GM18502 (cell line): ENCODE results near the gene FBXL2.
"Not testable (repeated sequence)": the region's sequence is repeated elsewhere in the genome, so short reads cannot be mapped to it uniquely, and the experiment has no call there.

Source experiments
- ATAC-seq: cut with Tn5 transposase; IDR thresholded peaks from one replicate; pipeline ENCODE4 v1.9.1; 2021; ENCODE audit warnings: mild to moderate bottlenecking; ENCODE audit not compliant: unreplicated experiment, poor library complexity

FBXL2 gene

DNA sequence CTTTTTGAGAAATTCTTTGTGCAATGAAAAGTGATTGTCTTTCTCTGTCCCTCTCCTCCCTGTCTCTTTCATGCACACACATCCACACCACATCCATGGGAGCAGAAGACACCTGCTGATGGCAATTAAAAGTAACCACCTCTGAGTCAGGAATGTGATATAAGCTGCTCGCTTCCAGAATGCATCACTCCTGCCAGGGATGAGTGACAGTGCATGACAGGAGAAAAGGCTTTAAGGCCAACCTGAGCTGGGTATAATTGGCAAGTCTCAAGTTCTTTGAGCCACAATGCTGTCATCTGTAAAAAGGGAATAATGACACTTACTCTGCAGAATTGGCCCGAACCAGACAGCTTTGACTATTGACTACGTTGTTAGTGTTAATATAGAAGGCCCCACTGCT, 103.4 kb downstream of the FBXL2 start:
- no peak for ATAC-seq

DNA sequence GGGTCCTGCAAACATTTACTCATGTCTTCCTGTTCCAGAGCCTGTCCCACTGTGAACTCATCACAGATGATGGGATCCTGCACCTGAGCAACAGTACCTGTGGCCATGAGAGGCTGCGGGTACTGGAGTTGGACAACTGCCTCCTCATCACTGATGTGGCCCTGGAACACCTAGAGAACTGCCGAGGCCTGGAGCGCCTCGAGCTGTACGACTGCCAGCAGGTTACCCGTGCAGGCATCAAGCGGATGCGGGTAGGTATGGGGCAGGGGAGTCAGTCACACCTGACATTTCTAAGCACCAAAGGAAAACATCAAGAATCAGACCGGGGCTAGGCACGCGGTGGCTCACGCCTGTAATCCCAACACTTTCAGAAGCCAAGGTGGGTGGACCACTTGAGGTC, 106.7 kb downstream of the FBXL2 start:
- ATAC-seq, result no peak

DNA sequence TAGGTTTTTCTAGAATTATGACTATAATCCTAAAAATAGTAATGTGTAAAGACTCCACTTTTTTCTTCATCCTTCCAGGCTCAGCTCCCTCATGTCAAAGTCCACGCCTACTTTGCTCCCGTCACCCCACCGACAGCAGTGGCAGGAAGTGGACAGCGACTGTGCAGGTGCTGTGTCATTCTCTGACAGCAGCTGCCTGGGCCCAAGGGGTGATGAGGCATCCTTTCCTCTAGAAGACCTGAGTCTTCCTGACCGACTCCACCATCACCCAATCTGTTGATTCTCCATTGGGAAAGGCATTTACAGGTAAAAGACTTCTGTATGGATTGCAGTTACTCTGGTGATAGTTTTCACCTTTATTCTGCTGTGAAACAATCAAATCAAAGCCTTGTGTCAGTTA, 108.2 kb downstream of the FBXL2 start:
- no peak for ATAC-seq

DNA sequence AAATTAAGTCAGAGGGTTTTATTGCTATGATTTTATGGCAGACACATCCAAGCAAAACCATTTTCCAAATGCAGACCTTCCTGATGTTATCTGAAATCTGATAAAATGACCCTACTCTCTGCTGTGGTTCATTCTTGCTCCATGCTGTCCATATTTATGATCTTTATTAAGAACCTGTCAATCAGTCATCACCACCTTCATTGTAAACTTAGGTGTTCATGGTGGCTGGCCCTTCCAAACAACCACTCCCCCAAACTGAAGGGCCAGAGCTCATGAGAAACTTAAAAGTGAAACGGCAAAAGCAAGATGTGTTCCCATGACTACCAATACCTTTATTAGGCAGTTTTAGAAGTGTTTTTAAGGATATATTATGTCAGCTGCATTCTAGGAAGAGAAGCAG, 109.4 kb downstream of the FBXL2 start:
- ATAC-seq, result no peak

DNA sequence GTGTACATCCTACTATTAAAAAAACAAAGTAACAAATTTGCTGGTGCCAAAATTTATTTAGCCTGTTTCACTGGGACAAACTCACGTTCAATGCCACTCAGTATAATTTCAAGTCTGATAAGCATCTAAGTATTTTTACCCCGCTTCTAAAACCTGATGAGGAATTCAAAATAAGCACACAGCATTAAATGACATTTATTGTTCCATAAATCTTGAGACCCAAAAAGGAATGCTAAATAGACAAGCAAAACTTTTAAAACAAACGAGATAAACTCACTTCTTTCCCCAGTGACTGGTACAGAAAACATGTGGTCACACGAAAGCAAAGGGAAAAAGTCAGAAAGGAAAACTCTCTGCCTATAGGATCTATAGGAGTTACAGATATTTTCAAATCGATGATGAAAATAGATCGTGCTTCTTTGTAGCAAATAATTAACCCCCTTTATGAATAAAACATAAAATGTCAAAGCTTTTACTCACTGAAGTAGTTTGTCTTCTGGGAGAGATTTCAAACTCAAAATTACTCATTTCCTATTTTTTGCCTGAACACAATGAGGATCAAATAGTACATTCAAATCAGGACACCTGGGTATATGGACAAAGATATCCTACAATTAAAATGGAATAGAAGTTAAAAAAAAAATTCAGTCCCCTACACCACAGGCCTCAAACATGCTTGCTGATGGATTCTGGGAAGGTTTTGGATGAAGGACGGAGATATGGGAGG, 111.3 kb downstream of the FBXL2 start:
- ATAC-seq, result no peak

DNA sequence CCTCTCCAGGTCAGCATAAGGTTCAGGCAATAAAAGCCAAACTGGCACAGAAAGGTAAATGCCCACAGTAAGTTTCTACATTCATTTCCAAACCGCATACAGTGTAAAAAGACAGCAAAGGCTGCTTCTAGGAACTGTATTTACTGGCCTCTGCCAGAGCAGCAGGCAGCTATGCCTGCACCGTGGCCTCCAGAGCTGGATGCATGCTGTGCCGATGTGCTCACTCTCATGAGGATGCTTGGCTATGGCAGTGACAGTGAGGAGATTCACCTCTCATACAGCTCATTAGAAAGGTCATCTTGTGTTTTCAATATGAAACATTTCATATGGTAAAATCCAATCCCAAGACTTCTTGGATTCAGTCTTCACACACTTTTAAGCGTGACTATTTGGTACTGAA, 112.7 kb downstream of the FBXL2 start:
- no peak for ATAC-seq

DNA sequence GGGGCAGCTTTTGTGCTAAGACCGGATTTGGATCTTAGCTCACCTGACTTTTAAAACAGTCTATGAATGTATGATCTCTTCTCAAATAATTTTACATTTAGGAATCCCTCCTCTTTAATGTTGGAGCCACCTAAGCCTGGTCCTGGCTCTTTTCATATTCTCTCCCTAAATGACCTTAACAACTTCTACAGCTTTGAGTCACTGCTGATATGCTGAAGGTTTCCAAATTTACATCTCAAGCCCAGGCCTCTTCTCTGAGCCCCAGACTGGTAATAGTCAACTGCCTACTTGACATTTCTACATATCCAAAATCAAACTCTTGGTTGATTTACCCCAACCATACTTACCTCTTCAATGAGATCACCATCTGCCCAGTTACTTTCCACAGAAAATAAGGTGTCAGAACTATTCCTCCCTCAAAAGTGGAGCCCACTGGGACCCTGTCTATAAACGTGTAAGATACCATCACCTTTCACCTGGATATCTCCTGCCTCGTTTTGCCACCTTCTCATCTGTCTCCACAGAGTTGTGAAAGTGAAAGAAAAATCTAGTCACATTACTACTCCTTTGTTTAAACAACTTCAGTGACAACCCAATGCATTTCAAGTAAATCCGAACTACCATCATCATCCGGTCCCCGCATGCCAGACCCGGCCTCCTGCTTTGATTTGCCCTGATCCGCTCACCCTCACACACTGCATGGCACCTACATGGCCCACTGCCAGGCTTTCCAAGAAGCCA, 114.2 kb downstream of the FBXL2 start:
- no peak for ATAC-seq

DNA sequence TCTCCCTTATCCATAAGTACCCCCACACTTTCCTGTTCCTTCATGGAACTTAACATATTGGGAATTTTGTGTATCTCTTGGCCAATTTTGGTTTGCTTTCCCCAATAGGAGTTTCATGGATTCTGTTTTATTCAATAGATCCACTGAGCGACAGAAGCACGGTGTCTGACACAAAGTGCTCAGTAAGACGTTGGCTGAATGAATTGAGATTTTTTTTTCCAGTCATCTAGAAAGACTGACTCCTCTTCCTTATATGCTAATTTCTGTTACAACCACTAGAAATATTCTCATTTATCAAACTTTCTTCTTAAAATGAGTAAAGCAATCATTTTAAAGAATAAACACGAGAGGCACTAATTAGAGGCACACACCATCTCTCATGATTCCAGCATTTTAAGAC, 114.9 kb downstream of the FBXL2 start:
- no peak for ATAC-seq

DNA sequence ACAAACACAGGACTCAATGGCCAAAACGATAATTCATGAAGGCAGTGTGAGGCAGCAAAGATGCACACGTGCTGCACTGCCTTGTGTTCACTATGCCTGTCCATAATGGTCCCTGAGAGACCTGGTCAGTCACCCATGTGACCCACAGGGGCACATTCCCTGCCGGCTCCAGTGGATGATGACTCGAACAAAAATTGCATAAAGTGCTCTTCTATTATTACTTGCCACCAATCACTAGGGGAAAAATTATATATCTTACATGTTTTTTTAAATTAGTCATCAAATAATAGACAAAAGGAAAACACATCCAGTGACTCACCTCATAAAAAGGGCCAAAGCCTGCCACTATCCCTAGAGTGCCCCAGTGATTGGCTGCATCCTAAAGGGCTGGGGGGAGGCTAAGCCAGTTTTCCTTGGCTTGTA, 115.5 kb downstream of the FBXL2 start:
- ATAC-seq, result no peak

DNA sequence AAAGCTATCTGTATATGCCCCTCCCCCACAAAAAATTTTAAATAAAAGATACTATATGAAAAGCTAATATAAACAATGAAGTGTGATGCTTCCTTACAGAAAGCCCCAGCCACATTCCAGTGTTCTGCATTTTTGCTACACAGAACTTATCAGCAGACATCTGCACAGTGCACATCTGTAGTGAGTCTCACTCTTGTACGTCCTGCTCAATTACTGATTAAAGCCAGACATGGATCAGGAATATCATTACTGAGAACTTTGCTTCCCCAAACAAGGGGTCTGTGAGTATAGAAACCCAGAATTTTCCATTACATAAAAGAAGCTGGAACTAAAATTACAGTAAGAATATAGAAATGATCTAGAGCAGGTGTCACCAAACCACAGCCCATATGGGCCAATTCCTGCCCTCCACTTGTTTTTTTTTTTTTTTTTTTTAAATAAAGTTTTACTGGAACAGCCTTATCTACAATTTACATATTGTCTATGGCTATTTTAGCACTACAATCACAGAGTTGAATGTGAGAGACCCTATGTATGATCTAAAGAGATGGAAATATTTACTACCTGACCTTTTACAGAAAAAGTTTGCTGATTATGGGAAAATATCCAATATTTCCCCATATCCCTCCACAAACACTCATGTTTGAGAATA, 117.3 kb downstream of the FBXL2 start:
- no peak for ATAC-seq

DNA sequence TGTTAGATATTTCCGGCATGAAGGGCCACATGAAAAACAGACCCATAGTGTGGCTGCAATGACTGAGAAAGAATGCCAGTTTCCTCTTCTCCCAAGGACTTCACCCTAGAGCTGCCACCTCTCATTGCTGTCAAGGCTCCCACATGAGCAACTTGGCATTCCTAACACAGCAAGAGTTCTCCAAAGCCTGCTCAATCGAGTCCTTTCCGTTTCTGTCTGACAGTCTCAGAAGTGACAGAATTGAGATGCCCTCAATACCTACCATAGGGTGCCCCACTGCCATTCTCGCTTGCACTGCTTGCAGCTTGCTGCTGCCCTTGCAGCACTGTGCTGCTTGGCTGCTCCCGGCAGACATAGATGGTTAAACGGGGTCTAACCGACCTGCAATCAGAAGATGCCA, 118.7 kb downstream of the FBXL2 start:
- no peak for ATAC-seq

DNA sequence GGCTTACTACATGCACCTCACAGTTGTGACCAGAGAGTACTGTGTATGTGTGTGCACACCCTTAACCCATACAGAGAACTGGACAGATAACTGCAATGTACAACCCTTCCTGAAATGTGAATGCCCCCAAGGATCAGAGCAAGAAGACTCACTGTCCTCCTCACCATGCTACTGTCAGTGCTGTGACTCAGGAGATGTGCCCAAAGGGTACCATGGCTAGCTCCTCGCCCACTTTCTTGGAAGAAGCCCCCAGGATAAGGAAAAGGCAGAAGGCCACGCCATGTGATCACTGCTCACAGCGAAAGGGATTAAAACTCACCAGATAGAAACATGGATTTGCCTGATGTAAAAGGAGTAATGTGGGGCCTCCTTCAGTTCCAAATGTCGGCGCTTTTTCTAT, 121.2 kb downstream of the FBXL2 start:
- no peak for ATAC-seq

DNA sequence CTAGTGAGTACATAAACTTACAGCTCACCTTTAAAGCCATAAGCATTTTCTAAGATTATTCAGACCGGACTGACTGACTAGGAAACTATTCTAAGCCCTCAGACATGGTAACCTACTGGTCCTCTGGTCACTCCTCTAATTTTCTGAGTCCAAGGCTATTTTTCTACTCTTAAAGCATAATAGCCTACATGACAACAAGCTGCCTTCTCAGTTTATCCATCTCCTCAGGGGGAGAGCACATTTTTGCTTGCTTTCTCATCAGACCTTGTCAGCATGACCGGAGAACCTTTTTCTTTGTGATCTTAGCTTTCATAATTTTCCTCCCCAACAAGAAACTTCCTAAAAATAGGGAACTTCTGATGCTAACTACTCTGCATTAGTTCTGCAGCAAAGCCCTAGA, 124.5 kb downstream of the FBXL2 start:
- ATAC-seq, result no peak

DNA sequence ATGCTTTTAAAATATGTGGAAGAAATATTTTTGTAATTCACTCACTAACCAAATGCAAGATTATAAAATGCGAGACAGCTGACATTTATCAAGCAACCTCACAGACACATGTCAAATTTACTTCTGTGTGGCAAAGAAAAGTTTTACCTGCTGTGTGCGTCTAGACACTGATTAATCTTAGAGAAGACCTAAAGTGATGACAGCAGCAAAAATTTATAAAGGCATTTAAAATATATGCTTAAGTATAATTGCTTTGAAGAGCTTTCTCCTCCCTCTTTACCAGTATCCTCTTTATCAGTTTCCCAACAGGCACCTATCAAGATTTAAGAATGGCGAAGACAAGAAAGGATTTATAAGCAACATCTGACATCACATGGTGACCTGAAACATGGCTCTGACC, 125.7 kb downstream of the FBXL2 start:
- no peak for ATAC-seq

DNA sequence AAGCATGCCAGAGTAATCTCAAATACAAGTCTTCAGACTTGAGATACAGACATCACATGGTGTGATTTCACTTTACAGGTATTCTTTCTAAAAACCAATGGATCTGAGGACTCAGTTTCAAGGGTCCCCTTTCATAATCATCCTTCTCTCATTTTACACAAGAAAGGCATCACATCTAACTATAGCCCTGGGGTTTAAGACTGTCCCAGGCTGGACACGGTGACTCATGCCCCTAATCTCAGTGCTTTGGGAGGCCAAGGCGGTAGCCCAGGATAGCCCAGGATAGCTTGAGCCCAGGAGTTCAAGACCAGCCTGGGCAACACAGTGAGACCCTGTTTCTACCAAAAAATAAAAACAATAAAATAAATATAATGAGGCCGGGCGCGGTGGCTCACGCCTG, 126.5 kb downstream of the FBXL2 start:
- ATAC-seq, result no peak

DNA sequence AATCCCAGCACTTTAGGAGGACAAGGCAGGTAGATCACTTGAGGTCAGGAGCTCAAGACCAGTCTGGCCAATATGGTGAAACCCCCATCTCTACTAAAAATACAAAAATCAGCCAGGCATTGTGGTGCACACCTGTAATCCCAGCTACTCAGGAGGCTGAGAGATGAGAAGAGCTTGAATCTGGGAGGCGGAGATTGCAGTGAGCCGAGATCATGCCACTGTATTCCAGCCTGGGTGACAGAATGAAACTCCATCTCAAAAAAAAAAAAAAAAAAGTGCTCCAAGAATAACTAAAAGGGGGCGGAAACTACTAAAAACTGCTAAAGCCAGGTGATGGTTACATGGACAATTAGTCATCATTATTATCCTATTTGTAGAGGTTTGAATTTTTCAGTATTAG, 133.6 kb downstream of the FBXL2 start:
- ATAC-seq, result not testable (repeated sequence)

DNA sequence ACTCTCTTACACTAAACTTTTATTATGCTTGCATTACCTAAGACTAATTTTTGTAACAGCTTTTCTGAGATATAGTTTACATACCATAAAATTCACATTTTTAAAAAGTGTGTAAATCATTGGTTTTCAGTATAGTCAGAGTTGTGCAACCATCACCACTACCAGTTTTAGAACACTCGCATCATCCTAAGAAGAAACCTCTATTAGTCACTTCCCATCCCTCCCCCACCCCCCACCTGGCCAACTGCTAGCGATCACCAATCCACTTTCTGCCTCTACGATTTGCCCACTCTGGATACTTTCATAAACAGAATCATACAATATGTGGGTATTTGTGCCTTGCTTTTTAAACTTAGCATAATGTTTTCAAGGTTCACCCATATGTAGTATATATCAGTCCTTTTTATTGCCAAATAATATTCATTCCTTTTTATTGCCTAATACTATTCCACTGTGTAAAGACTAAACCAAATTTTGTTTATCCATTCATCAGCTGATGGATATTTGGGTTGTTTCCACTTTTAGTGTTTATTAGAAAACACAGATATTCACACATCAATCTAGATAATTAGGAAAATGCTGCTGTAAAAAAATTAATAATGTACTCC, 139.9 kb downstream of the FBXL2 start:
- no peak for ATAC-seq

DNA sequence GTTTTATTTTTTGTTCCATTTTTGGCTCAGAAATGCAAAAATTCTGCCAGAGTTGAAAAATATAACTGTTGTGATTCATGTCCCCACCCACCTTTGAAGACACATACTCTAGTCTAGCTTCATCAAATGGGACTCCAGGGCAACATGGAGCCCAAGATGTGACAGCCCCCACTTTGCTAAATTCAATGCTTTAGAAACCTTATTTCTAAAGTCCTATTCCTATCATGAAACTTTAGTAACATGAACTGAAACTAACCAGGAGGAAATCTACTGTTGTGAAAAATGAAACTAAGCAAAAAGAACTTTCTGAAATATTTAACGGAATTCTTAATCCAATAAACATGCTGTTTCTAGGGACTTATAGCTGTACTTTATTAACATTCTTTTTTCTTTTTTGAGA, 142.7 kb downstream of the FBXL2 start:
- ATAC-seq, result peak; percentile 74

DNA sequence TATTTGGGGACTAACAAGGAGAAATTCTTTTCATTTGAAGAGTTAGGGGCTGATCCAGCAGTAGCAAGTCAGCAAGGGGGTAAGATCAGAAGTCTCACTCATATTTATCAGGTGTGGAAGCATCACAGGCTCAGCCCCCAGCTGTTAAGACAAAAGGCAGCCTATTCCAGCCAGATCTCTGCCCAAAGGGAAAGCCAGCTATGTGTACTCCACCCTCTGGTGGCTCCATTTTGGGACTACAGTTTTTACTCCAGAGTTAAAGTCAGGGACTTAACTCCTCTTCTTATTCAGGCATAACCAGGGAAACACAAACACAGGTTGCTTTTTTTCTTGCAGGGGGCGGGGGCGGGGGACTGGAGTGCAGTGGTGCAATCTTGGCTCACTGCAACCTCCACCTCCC, 143.7 kb downstream of the FBXL2 start:
- no peak for ATAC-seq

DNA sequence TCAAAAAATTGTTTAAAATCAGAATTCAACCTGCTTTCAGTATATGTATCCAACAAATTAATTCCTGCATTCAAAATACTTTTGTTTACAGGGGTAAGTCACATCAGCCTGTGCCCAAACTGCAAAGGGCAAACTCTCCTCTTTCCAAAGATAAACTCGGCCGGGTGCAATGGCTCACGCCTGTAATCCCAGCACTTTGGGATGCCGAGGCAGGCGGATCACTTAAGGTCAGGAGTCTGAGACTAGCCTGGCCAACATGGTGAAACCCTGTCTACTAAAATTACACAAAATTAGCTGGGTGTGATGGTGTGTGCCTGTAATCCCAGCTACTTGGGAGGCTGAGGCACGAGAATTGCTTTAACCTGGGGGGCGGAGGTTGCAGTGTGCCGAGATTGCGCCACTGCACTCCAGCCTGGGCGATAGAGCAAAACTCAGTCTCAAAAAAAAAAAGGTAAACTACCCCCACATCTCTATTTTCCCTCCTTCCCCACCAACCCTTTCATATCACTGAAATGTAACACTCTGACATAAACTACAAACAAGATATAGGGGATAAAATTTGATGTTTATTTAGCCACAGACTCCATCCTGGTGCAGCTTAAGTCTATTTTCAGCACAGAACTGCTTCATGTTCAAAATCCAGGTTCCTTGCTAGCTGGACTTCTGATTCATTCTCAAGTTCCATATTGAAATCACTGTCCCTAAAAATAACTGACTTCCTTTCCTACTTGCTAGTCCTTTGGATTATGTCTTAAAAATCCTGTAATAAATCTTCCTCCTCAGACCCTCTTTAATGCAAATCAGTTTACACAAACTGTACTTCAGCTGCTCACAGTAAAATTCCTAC, 147.6 kb downstream of the FBXL2 start:
- ATAC-seq, result no peak
